HPDE6-E6E7 (cell line): Measurements from ENCODE around the gene UGT1A8.

ENCODE experiments used
- DNase-seq: peaks from one replicate; pipeline ENCODE4 v3.0.0; 2011; ENCODE audit warnings: missing footprints; ENCODE audit errors: extremely low spot score

Gene UGT1A8

DNA sequence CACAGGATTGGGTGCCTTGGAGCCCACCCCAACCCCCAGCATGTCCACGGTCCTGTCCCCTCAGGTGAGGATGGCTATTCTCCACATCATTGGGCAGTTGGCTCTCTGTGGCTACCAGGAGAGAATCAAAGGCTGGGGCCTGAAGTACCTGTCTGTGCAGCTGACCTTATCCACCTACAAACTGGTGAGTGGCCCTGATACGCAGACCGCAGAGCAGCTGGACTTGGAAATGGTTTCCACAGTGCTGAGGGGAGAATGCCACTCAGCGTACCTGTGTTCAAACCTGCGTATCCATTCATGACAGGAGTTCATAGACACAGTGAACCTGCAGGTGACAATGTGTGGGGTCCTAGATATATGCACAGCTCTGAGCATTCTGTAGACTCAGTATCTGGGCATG, 182.3 kb downstream of the UGT1A8 start:
- no peak for DNase-seq

DNA sequence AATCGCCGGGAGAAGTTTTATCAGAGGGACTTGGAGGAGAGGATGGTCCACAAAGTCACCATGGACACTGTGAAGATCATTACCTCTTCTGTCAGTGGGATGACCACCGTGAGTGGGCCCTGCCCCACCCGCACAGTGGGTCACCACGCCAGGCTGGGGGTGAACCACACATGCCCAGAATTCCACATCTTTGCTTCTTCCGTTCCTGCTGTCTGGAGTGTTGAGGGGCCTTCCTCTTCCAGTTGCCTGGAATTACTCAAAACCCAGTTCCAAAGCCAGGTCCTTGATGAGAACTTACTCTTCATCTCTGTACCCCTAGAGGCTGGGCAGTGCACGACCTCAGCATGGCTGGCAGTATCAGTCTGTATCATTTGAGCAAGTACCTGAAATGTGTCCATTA, 182.8 kb downstream of the UGT1A8 start:
- no peak for DNase-seq

GRCh38 chr2:233801357-233802131, 184.1 kb downstream of the UGT1A8 start:
- DNase-seq = no peak

- DNase-seq = no peak
Measured at GRCh38 chr2:233802132-233802815, 184.8 kb downstream of the UGT1A8 start.

DNA sequence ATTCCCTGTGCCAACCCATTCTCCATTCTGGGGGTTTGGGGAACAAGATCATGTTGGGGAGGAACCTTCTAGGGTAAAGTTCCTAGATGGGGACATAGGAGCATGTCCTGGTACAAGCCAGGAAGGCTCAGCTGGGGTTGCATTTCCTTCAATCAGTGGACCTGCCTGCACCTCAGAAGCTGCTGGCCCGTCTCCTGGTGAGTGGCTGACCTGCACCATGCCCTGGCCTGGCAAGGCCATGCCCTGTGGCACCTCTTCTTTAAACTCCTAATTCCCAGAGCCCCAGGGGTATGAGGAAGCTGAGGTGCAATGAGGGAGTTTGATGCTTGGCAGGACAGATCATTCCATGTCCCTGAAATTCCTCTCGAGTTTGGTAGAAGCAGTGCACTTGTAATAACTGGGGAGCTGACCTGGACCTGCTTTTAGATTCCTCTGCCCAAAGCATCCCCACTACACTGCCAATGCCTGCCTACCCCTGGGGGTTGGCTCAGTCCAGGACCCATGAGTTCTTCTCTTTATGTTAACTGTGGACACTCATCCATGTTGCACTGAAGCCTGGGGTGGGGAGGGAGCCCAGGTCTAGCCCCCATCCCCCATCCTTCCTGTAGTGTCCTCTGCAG, 186.0 kb downstream of the UGT1A8 start:
- DNase-seq = no peak

DNA sequence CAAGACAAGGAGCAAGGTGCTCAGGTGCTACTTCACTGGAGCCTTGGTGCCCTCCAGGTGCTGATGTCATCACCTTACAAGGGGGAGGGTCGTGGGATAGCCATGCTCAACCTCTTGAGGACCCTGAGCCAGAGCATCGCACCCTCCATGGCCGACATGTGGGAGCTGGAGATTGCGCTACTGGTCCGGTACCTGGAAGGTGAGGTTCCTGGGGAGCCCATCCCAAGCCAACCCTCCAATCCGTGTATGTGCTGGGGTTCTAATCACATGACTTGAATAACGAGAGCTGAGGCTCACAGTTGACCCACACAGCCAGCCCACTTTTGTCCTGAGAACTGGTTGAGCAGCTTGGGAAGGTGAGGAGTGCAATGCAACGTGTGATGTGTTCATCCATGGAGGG, 186.6 kb downstream of the UGT1A8 start:
- DNase-seq = no peak

DNA sequence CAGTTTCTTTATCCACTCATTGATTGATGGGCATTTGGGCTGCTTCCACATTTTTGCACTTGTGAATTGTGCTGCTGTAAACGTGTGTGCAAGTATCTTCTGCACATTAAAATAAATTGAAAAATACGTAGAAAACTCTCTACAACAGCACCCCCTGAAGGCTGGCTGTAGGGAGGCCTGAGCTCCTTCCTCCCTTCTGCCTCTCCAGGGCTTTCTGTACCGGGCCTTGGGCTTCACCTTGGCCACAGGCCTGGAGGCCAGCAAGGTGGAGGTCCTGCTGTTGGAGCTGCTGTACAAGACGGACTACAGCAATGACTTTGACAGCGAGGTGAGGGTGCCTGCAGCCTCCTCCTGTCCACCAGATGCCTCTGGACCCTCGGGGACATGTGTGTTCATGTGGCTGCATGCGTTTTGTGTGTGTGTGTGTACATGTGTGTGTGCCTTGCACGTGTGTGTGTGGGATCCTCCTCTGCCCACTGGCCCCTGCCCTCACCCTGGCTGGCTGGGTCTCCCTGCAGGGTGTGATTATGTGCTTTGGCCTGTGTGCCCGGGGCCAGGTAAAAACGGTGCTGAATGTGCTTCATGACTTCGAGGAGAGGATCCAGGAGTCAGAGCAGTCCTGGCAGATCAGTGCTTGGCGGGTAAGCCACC, 189.9 kb downstream of the UGT1A8 start:
- no peak for DNase-seq

GRCh38 chr2:233807966-233808935, 190.8 kb downstream of the UGT1A8 start:
- DNase-seq = no peak

GRCh38 chr2:233810385-233810784, 193.0 kb downstream of the UGT1A8 start:
- DNase-seq = no peak

GRCh38 chr2:233811087-233811486, 193.7 kb downstream of the UGT1A8 start:
- DNase-seq = no peak

GRCh38 chr2:233811732-233812131, 194.3 kb downstream of the UGT1A8 start:
- no peak for DNase-seq

- no peak for DNase-seq
Measured at GRCh38 chr2:233813236-233814055, 196.0 kb downstream of the UGT1A8 start.

GRCh38 chr2:233814056-233814835, 196.8 kb downstream of the UGT1A8 start:
- peak; percentile 29 for DNase-seq

DNA sequence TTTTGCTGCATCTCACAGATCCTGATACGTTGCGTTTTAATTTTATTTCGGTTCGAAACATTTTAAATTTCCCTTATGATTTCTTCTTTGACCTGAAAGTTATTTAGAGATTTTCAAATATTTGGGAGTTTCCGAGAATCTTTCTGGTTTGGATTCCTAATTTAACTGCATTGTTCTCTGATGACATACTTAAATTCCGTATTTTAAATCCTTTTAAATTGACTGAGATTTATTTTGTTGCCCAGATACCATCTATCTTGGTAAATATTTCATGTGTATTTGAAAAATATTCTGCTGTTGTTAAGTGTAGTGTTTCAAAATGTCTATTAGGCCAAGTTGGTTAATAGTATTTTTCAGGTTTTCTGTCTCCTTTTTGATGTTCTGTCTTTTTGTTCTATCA, 198.4 kb downstream of the UGT1A8 start:
- DNase-seq = no peak

DNA sequence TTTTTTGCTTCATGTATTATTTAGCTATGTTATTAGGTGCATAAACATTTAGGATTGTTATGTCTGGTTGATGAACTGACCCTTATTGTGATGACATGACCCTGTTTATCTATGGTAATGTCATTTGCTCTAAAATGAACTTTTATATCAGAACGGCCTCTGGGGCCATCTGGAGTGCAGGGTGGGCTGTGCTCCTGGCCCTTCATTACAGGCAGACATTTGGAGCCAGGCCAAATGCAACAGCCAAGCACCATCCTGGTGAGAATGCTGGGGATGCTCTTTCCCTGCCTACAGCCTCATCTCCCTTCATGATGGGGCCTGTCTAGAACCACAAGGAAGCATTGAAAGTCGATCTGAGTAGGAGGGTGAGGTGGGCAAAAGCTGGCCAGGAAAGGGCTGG, 198.9 kb downstream of the UGT1A8 start:
- DNase-seq = no peak

DNA sequence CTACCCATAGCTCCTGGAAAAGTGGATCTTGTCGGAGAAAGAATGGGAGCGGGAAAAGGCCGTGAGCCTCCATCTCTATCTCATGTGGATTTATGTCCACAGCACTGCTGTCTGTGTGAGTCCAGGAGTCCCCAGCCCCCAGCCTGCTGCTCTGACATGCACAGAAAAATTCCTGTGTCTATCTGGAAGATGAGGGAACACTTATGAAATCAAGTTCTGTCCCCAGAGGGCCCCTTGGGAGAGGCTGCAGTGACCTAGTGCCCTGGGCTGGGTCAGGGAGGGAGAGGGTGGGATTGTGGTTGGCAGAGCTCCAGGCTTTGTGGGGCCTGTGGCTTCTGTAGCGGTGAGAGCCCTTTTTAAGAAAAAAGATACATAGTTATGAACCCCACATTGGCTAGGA, 199.3 kb downstream of the UGT1A8 start:
- no peak for DNase-seq

GRCh38 chr2:233817361-233817911, 200.0 kb downstream of the UGT1A8 start:
- DNase-seq = no peak

DNA sequence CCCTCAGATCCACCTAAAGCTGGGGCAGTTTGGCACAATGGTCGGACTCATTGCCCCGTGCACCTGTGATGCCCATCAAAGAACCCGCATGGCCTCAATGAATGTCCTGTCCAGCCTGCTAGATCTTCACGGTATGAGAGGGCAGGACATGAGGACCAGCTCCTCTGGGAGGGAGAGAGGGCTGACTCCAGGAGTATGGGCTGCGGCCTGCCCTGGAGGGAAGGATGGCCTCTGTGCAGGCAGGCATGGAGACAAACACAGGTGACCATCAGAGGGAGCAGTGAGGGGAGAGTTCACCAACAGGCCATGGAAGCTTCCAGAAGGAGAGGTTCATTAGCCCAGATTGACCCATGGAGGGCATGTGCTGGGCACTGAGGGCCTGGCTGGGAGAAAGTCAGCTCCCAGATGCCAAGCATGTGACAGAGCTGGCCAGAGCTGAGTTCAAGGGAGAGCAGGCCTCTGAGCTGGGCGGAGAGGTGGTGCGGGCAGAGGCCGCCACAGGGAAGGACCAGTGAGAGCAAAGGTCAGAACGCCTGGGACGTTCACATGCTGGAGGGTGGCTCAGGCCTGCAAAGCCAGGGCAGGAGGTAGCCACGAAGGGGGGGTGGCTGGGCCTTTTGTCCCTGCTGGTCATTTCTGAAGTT, 200.7 kb downstream of the UGT1A8 start:
- DNase-seq = no peak
